T-cell (primary cell): ENCODE measurements around the gene PRDM7. TPM values are rescaled to one million over a fixed set of nuclear protein-coding genes. Genes with fewer than 3 reads are reported as not detected.
"Not testable (repeated sequence)": the region's sequence is repeated elsewhere in the genome, so short reads cannot be mapped to it uniquely, and the experiment has no call there.

Experiments used
- ATAC-seq, 4 experiments: fragments of 200-7000 bp in 3 of 4; fragments of 150-1000 bp in 1 of 4; cut with Tn5 transposase; replicated peaks in 1 of 4; 1 replicate in 3 of 4; 2 replicates in 1 of 4; pipeline ENCODE4 v1.10.0; 2021; ENCODE audit warnings: moderate library complexity in 3 of 4, mild to moderate bottlenecking in 2 of 4, moderate number of reproducible peaks in 1 of 4
- CTCF ChIA-PET, 2 donors: fragments of 300-600 bp; sonication (Branson Sonifier 250); formaldehyde crosslinking; loops; one replicate each; lab custom pipeline; 2022; ENCODE audit warnings: antibody characterized with exemption in 2 of 2; lab: Charles Lee
- POLR2A ChIA-PET, 2 donors: fragments of 300-600 bp; sonication (Branson Sonifier 250); formaldehyde crosslinking; loops; one replicate each; lab custom pipeline; 2022; ENCODE audit warnings: antibody characterized with exemption in 2 of 2; lab: Charles Lee
- DNase-seq, 35 experiments: peaks; one replicate each; pipeline versions ENCODE4 v3.0.0 to v3.0.0-alpha.2; 2013 to 2023
- H3K27ac ChIP-seq: one replicate; pipeline ENCODE4 v1.5.1; 2013; ENCODE audit warnings: low read length
- H3K27me3 ChIP-seq, 2 experiments: replicated peaks in 1 of 2; 1 replicate in 1 of 2; 2 replicates in 1 of 2; pipeline versions ENCODE4 v1.6.1 to v1.7.0; 2013; ENCODE audit warnings: low read length in 1 of 2, mixed read lengths in 1 of 2; ENCODE audit not compliant: control insufficient read depth in 2 of 2, insufficient read depth in 2 of 2; ENCODE audit errors: extremely low read depth in 1 of 2
- H3K36me3 ChIP-seq, 2 donors: 1 replicate in 1 of 2; 2 replicates in 1 of 2; pipeline versions ENCODE4 v1.6.1 to v1.7.0; 2013; ENCODE audit warnings: low read length in 1 of 2; ENCODE audit not compliant: control insufficient read depth in 2 of 2, insufficient read depth in 1 of 2; ENCODE audit errors: extremely low read depth in 1 of 2
- H3K4me1 ChIP-seq, 2 experiments: 1 replicate in 1 of 2; 2 replicates in 1 of 2; pipeline versions ENCODE4 v1.6.1 to v1.7.0; 2013; ENCODE audit warnings: low read length in 2 of 2, mixed read lengths in 1 of 2; ENCODE audit not compliant: insufficient read depth in 2 of 2, control insufficient read depth in 1 of 2; ENCODE audit errors: extremely low read depth in 1 of 2
- H3K4me3 ChIP-seq, 2 donors: 1 replicate in 1 of 2; 2 replicates in 1 of 2; pipeline versions ENCODE4 v1.5.1 to v1.7.0; 2013; ENCODE audit warnings: mild to moderate bottlenecking in 2 of 2, low read length in 1 of 2, moderate library complexity in 1 of 2; ENCODE audit not compliant: control insufficient read depth in 1 of 2; ENCODE audit errors: extremely low read depth in 1 of 2
- H3K9me3 ChIP-seq: 2 replicates; pipeline ENCODE4 v1.7.0; 2013
- H3K27ac Mint-ChIP-seq, 2 donors: one replicate each; pipeline ENCODE4 v1.8.0; 2020 to 2021; ENCODE audit warnings: mild to moderate bottlenecking in 2 of 2, mixed read lengths in 2 of 2
- H3K27me3 Mint-ChIP-seq, 2 donors: one replicate each; pipeline ENCODE4 v1.8.0; 2021 to 2022; ENCODE audit warnings: mixed read lengths in 2 of 2
- H3K36me3 Mint-ChIP-seq: one replicate; pipeline ENCODE4 v1.8.0; 2021; ENCODE audit warnings: mixed read lengths
- H3K4me1 Mint-ChIP-seq, 3 donors: one replicate each; pipeline ENCODE4 v1.8.0; 2020 to 2022; ENCODE audit warnings: mixed read lengths in 3 of 3, mild to moderate bottlenecking in 1 of 3
- H3K4me3 Mint-ChIP-seq, 3 donors: one replicate each; pipeline ENCODE4 v1.8.0; 2020 to 2022; ENCODE audit warnings: mild to moderate bottlenecking in 3 of 3, mixed read lengths in 3 of 3, moderate library complexity in 3 of 3
- H3K9me3 Mint-ChIP-seq, 3 donors: one replicate each; pipeline ENCODE4 v1.8.0; 2020 to 2022; ENCODE audit warnings: mixed read lengths in 3 of 3
- WGBS: methylation state at CpG from one replicate; pipeline ENCODE4 v1.1.5; 2013; ENCODE audit warnings: missing lambda C conversion rate; ENCODE audit not compliant: insufficient coverage; 5-methylcytosine and 5-hydroxymethylcytosine counted together
- total RNA-seq, 35 experiments: library from RNA in 6 of 35; stranded (reverse) in 6 of 35; fragments of 120-200 nt in 1 of 35; gene quantifications; one replicate each; pipeline versions ENCODE4 v1.2.1 to v1.2.4 and lab custom pipeline; 2013 to 2026

PRDM7 gene
- total RNA-seq, 5 donors from 2014 or later (not counting 1 experiment from before 2014, with no cell fraction given): not detected

DNA sequence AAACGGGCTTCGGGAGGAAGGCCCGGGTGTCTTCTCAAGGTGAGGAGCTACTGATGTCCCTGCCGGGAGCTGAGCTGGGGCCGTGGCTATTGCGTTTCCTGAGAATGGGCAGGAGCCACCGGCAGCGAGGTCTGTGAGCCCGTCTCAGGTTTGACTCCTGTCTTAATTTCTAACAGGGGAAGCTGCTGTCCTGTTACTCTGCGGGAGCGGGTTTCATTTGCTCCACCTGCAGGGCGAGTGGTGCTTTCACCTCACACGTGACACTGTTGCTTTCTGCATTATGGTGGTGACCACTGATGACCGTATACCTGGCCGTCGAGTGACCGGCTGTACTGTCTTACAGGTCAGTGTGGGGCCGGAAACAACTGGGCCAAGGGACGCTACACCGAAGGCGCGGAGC, 17.7 kb upstream of the PRDM7 start:
- ATAC-seq, H3K9me3 ChIP-seq, H3K36me3 ChIP-seq, H3K27me3 Mint-ChIP-seq, H3K27ac ChIP-seq, H3K4me1 Mint-ChIP-seq, H3K36me3 Mint-ChIP-seq, H3K4me3 Mint-ChIP-seq, POLR2A ChIA-PET, H3K27ac Mint-ChIP-seq, H3K4me3 ChIP-seq, H3K27me3 ChIP-seq, H3K9me3 Mint-ChIP-seq, CTCF ChIA-PET, DNase-seq, H3K4me1 ChIP-seq: not testable (repeated sequence)
- WGBS: 85% methylated on average over 13 of the region's 22 CpGs

DNA sequence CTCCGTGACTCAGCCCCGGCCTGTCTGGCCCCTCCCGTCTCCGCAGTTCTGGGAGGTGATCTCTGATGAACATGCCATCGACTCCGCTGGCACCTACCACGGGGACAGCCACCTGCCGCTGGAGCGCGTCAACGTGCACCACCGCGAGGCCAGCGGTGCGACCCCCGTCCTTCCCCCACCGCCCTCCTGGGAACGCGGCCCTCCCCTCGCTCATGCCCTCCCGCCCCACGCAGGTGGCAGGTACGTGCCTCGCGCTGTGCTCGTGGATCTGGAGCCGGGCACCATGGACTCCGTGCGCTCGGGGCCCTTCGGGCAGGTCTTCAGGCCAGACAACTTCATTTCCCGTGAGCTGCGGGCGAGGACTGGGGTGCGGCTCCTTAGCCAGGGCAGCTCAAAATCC, 17.2 kb upstream of the PRDM7 start:
- H3K27ac Mint-ChIP-seq, H3K27me3 ChIP-seq, H3K9me3 Mint-ChIP-seq, H3K36me3 Mint-ChIP-seq, H3K27me3 Mint-ChIP-seq, DNase-seq, H3K27ac ChIP-seq, H3K36me3 ChIP-seq, H3K4me1 ChIP-seq, H3K4me3 Mint-ChIP-seq, ATAC-seq, POLR2A ChIA-PET, CTCF ChIA-PET, H3K4me1 Mint-ChIP-seq, H3K9me3 ChIP-seq, H3K4me3 ChIP-seq: not testable (repeated sequence)
- WGBS: no CpG with 5 or more reads among the region's 35 CpGs

DNA sequence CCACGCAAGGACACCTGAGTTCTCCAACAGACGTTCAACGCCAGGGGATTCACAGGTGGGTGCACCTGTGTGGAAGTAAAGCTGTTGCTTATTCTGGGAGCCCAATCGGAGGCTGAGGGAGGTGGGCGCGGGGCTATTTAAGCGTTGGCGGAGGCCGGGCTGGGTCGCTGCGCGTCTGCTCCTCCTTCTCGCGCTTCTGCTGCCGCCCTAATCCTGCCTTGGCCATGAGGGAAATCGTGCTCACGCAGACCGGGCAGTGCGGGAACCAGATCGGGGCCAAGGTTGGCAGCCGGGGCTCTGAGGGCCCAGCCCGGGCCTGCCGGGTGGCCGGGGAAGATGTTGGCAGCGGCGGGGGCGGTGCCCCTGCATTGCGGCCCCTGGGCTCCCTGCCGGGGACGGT, 16.7 kb upstream of the PRDM7 start:
- H3K27ac Mint-ChIP-seq, H3K4me3 Mint-ChIP-seq, ATAC-seq, H3K27ac ChIP-seq, H3K4me3 ChIP-seq, H3K9me3 ChIP-seq, H3K36me3 Mint-ChIP-seq, H3K4me1 Mint-ChIP-seq, DNase-seq, H3K27me3 Mint-ChIP-seq, POLR2A ChIA-PET, CTCF ChIA-PET, H3K36me3 ChIP-seq, H3K4me1 ChIP-seq, H3K9me3 Mint-ChIP-seq, H3K27me3 ChIP-seq: not testable (repeated sequence)
- WGBS: 93% methylated on average over 20 of the region's 30 CpGs

GRCh38 chr16:90092781-90093180, 15.7 kb upstream of the PRDM7 start:
- CTCF ChIA-PET, H3K4me3 ChIP-seq: not testable (repeated sequence)
- 53% methylated on average over 2 of the region's 4 CpGs for WGBS

GRCh38 chr16:90084215-90084950, 7.3 kb upstream of the PRDM7 start:
- no peaks in the 10 kb centered on the region for H3K9me3 ChIP-seq
- DNase-seq: no peak
- peaks cover 0 to 11% of the 10 kb centered on the region in 2 experiments for H3K4me1 ChIP-seq
- no peak overlapping the region for H3K4me3 Mint-ChIP-seq
- H3K36me3 Mint-ChIP-seq: peaks cover 2% of the 10 kb centered on the region
- no peak overlapping the region for H3K4me3 ChIP-seq
- H3K4me1 Mint-ChIP-seq: peaks cover 8 to 16% (median 12%) of the 10 kb centered on the region in 3 donors
- H3K27ac ChIP-seq: no peak overlapping the region
- no peaks in the 10 kb centered on the region for H3K9me3 Mint-ChIP-seq
- CTCF ChIA-PET: no interaction called here
- no peak overlapping the region for H3K27ac Mint-ChIP-seq
- H3K36me3 ChIP-seq: no peaks in the 10 kb centered on the region
- no CpG with 5 or more reads among the region's 4 CpGs for WGBS
- H3K27me3 Mint-ChIP-seq: peaks cover 8 to 10% of the 10 kb centered on the region in 2 donors
- POLR2A ChIA-PET: interaction anchor here in 1 of 2 donors (0.6 kb wide), 1 partner anchor 38 kb away, joined by 3 read pairs; no protein-coding TSS in a partner anchor
- peaks cover 0 to 22% of the 10 kb centered on the region in 2 experiments for H3K27me3 ChIP-seq
- no peak for ATAC-seq

More at GRCh38 chr16:90092781-90093180, 15.7 kb upstream of the PRDM7 start:
- H3K4me1 ChIP-seq, H3K36me3 ChIP-seq, H3K27ac Mint-ChIP-seq, H3K27ac ChIP-seq, H3K36me3 Mint-ChIP-seq, H3K4me1 Mint-ChIP-seq, H3K4me3 Mint-ChIP-seq, DNase-seq, POLR2A ChIA-PET, H3K9me3 Mint-ChIP-seq, H3K27me3 ChIP-seq, ATAC-seq, H3K9me3 ChIP-seq: not testable (repeated sequence)
- H3K27me3 Mint-ChIP-seq: peaks cover 6 to 14% of the 10 kb centered on the region in 2 donors

GRCh38 chr16:90083139-90083538, 6.0 kb upstream of the PRDM7 start:
- H3K4me1 ChIP-seq: peaks cover 0 to 15% of the 10 kb centered on the region in 2 experiments
- DNase-seq (no peak), ATAC-seq (no peak)
- H3K36me3 Mint-ChIP-seq: peaks cover 2% of the 10 kb centered on the region
- ChIA-PET POLR2A (no interaction called here), CTCF (no interaction called here)
- no peak overlapping the region for H3K4me3 ChIP-seq
- peaks cover 0 to 25% of the 10 kb centered on the region in 2 experiments for H3K27me3 ChIP-seq
- peaks cover 2 to 8% of the 10 kb centered on the region in 2 donors for H3K27me3 Mint-ChIP-seq
- peaks cover 13 to 19% (median 14%) of the 10 kb centered on the region in 3 donors for H3K4me1 Mint-ChIP-seq
- no peaks in the 10 kb centered on the region for H3K9me3 ChIP-seq
- H3K36me3 ChIP-seq: no peaks in the 10 kb centered on the region
- peak overlapping the region; percentile 88 to 97 (median 95) for H3K4me3 Mint-ChIP-seq
- H3K27ac Mint-ChIP-seq: peak overlapping the region; percentile 23 to 94
- no peaks in the 10 kb centered on the region for H3K9me3 Mint-ChIP-seq
- H3K27ac ChIP-seq: no peak overlapping the region
- 89% methylated on average over 2 of the region's 8 CpGs for WGBS
